Effector memory CD4-positive, alpha-beta T cell (primary cell): ENCODE measurements around the gene C14orf39.
"Not testable (repeated sequence)": the region's sequence is repeated elsewhere in the genome, so short reads cannot be mapped to it uniquely, and the experiment has no call there.

Experiments
- DNase-seq, 3 donors: peaks; one replicate each; pipeline ENCODE4 v3.0.0-alpha.2; 2020
- H3K27ac ChIP-seq: 2 replicates; pipeline ENCODE4 v1.7.0; 2013; ENCODE audit warnings: mild to moderate bottlenecking, low read length, moderate library complexity; ENCODE audit not compliant: insufficient read depth, poor library complexity, severe bottlenecking
- H3K27me3 ChIP-seq: replicated peaks from 2 replicates; pipeline ENCODE4 v1.7.0; 2013; ENCODE audit warnings: mild to moderate bottlenecking, low read length; ENCODE audit not compliant: insufficient read depth, control insufficient read depth, poor library complexity, severe bottlenecking
- H3K36me3 ChIP-seq: 2 replicates; pipeline ENCODE4 v1.7.0; 2013; ENCODE audit warnings: mild to moderate bottlenecking, low read length, moderate library complexity; ENCODE audit not compliant: control insufficient read depth, insufficient read depth
- H3K4me1 ChIP-seq: 2 replicates; pipeline ENCODE4 v1.7.0; 2013; ENCODE audit warnings: low read length, mild to moderate bottlenecking; ENCODE audit not compliant: control insufficient read depth, insufficient read depth, poor library complexity, severe bottlenecking
- H3K4me3 ChIP-seq: 2 replicates; pipeline ENCODE4 v1.7.0; 2013; ENCODE audit warnings: low read length, low read depth, mild to moderate bottlenecking; ENCODE audit not compliant: insufficient read depth, poor library complexity, severe bottlenecking
- H3K9me3 ChIP-seq: 2 replicates; pipeline ENCODE4 v1.7.0; 2013; ENCODE audit warnings: mild to moderate bottlenecking, low read length, moderate library complexity; ENCODE audit not compliant: control insufficient read depth

The C14orf39 gene

DNA sequence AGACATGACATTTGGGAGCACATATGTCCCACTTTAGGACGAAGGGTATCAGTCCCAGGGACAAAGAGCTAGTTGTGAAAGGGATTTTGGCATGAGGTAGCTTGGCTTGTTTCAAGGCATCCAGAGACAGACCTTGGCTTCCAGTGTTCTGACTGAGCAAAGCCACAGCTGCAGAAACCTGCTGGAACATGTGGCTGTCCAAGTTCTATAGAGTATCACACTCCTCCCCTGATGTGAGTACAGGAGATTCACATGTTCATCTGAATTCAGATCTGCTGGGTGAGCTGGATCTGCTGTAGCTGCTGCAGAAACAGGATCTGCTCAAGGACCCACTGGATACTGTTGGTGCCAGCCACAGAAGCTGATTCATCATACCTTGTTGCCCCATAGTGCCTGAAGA, 10.1 kb upstream of the C14orf39 start:
- DNase-seq = no peak
- Histone ChIP-seq H3K9me3 (no peaks in the 10 kb centered on the region), H3K27me3 (no peaks in the 10 kb centered on the region), H3K36me3 (no peaks in the 10 kb centered on the region), H3K27ac (no peak overlapping the region), H3K4me1 (no peaks in the 10 kb centered on the region), H3K4me3 (no peak overlapping the region)

DNA sequence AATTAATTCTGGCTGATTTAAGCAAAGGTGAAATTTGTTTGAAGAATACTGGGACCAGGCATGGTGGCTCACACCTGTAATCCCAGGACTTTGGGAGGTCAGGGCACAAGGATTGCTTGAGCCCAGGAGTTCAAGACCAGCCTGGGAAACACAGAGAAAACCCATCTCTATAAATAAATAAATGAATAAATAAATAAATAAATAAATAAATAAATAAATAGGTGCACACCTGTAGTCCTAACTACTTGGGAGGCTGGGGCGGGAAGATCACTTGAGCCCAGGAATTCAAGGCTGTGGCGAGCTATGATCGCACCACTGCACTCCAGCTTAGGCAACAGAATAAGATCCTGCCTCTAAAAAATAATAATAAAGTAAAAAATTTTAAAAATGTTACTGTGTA, 4.4 kb upstream of the C14orf39 start:
- Histone ChIP-seq H3K36me3 (no peaks in the 10 kb centered on the region), H3K27ac (no peak overlapping the region), H3K4me3 (no peak overlapping the region), H3K9me3 (no peaks in the 10 kb centered on the region), H3K4me1 (no peaks in the 10 kb centered on the region), H3K27me3 (peaks cover 3% of the 10 kb centered on the region)
- no peak for DNase-seq

DNA sequence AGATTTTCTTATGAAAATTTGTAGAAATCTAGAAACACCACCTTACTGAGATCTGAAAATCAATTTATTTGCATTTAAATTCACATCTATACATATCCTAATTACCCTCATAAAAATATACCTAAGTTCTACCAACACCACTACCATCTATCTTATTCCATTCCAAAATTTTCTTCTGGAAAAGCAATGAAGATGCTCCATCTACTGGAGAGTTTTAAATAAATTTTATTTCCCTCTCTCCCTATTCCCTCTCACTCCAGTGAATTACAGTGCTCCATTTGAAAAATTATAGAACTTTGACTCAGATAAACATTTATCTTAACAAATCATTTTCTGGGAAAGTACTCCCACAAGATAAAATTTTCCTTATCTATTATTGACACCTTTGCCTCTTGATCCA, 2.3 kb upstream of the C14orf39 start:
- no peak for DNase-seq
- Histone ChIP-seq H3K9me3 (no peaks in the 10 kb centered on the region), H3K4me1 (no peaks in the 10 kb centered on the region), H3K4me3 (no peak overlapping the region), H3K36me3 (no peaks in the 10 kb centered on the region), H3K27me3 (peaks cover 6% of the 10 kb centered on the region), H3K27ac (no peak overlapping the region)

DNA sequence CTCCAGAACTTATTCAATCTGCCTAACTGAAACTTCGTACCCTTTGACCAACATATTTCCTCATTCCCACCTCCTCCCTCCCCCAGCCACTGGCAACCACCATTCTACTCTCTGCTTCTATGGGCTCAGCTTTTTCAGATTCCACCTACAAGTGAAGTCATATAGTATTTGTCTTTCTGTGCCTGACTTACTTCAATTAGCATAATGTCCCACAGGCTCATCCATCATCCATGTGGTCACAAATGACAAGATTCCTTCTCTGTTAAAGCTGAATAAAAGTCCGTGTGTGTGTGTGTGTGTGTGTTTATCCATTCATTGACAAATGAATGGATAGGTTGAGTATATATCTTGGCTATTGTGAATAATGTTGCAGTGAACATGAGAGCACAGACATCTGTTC, 1.3 kb upstream of the C14orf39 start:
- no peaks in the 10 kb centered on the region for H3K36me3 ChIP-seq

DNA sequence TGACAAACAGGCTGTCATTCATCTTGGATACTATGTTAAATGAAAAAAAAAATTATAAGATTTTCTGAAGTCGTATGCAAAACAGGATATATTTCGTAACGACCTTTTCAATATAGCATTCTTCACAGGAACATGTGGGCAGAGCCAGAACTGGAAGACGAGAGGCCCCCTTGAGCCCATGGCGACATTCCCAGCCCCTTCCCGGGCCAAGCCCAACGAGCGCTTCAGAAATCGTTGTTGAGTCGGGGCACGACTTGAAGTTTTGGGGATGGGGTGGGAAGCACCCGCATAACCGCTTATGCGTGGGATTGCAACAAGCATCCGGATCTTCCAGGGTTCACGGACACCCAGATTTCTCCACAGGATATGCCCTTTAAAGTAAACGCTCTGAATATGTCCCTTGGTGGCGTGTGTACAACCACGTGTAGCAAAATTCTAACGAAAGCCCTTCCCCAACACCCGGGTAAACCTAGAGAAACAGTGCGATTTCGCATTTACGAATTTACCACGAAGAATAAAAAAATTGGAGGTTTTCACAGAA, 736 bp downstream of the C14orf39 start:
- Histone ChIP-seq H3K27me3 (peaks cover 6% of the 10 kb centered on the region), H3K9me3 (no peaks in the 10 kb centered on the region), H3K4me3 (no peak overlapping the region), H3K4me1 (no peaks in the 10 kb centered on the region), H3K27ac (no peak overlapping the region), H3K36me3 (no peaks in the 10 kb centered on the region)
- no peak for DNase-seq

More for the DNA sequence above, 1.3 kb upstream of the C14orf39 start:
- Histone ChIP-seq H3K4me3 (no peak overlapping the region), H3K27me3 (peaks cover 6% of the 10 kb centered on the region), H3K9me3 (no peaks in the 10 kb centered on the region), H3K4me1 (no peaks in the 10 kb centered on the region), H3K27ac (no peak overlapping the region)
- DNase-seq = no peak

DNA sequence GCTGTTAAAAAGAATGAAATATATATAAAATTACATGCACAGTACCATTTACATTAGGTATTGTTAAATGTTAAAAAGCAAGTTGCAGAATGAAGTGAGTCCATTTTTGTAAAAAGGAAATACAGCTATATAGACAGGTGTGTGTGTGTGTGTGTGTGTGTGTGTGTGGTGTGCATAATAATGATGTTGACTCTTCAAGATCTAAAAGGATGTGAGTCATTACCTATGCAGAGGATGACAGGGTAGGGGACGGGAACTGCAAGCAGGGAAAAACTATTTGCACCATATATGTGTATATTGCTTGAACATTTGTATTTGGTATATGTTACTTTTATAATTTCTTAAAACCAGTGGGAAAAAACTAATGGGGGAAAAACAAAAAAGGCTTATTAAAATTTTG, 3.1 kb downstream of the C14orf39 start:
- H3K27me3 ChIP-seq = peaks cover 6% of the 10 kb centered on the region
- H3K36me3 ChIP-seq = no peaks in the 10 kb centered on the region
- H3K4me1 ChIP-seq = no peaks in the 10 kb centered on the region
- H3K27ac ChIP-seq = no peak overlapping the region
- H3K4me3 ChIP-seq = no peak overlapping the region
- no peaks in the 10 kb centered on the region for H3K9me3 ChIP-seq
- no peak for DNase-seq

DNA sequence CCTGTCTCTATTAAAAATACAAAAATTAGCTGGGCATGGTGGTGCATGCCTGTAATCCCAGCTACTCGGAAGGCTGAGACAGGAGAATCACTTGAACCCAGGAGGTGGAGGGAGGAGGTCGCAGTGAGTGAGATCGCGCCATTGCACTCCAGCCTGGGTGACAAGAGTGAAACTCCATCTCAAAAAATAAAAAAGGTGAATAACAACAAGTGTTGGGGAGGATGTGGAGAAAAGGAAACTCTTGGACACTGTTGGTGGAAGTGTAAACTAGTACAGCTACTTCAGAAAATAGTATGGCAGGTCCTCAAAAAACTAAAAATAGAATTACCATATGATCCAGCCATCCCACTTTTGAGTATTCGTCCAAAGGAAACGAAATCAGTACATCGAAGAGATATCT, 5.6 kb downstream of the C14orf39 start:
- not testable (repeated sequence) for H3K36me3 ChIP-seq, H3K27ac ChIP-seq, H3K27me3 ChIP-seq, DNase-seq, H3K4me1 ChIP-seq, H3K4me3 ChIP-seq, H3K9me3 ChIP-seq

DNA sequence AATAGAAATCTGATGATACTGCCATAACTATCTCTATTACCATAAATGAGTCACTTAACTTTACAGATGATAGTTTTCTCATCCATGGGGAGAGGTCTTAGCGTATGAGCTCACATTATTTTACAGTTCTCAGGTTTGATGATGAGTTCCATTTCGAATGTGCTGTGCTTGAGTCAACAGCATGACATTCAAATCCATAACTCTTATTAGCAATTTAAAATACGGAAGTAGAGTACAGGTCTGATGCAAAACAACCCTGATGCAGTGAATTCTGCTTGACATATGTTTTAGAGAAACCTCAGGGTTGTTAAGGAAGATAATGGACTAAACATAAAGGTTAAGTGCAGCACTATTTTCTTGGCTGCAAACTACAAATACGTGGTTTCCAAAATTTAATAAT, 30.0 kb downstream of the C14orf39 start:
- no peak overlapping the region for H3K4me3 ChIP-seq
- H3K9me3 ChIP-seq = no peaks in the 10 kb centered on the region
- no peaks in the 10 kb centered on the region for H3K36me3 ChIP-seq
- H3K27me3 ChIP-seq = no peaks in the 10 kb centered on the region
- DNase-seq = no peak
- no peak overlapping the region for H3K27ac ChIP-seq
- no peaks in the 10 kb centered on the region for H3K4me1 ChIP-seq

DNA sequence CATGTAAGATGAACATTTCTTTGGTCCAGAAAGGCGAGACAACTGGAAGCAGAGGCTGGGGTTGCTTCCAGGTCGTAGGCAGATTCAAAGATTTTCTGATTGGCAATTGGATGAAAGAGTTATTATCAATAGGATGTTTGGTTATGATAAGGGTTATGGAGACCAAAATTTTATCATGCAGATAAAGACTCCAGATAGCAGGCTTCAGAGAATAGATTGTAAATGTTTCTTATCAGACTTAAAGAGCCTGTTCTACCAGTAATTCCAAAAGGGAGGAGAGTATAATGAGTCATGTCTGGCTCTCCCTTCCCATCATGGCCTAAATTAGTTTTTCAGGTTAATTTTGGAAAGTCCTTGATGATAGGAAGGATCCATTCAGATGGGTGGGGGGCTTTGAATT, 55.6 kb downstream of the C14orf39 start:
- no peak overlapping the region for H3K4me3 ChIP-seq
- no peak for DNase-seq
- no peaks in the 10 kb centered on the region for H3K4me1 ChIP-seq
- no peaks in the 10 kb centered on the region for H3K36me3 ChIP-seq
- no peak overlapping the region for H3K27ac ChIP-seq
- no peaks in the 10 kb centered on the region for H3K9me3 ChIP-seq
- H3K27me3 ChIP-seq = no peaks in the 10 kb centered on the region

DNA sequence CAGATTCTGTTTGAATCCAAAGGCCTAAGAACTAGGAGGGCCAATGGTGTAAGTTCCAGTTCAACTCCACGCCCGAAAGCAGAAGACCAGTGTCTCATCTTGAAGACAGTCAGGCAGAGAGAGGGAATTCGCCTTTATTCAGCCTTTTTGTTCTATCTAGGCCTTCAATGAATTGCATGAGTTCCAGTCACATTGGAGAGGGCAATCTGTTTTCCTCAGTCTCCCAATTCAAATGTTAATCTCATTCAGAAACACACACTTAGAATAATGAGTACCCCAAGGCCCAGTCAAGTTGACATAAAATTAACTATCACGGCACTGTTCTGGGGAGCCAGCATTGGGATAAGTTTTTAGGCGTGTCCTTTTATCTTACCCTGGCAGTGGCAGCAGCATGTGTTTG, 65.8 kb downstream of the C14orf39 start:
- Histone ChIP-seq H3K36me3 (no peaks in the 10 kb centered on the region), H3K27me3 (no peaks in the 10 kb centered on the region), H3K27ac (no peak overlapping the region), H3K9me3 (no peaks in the 10 kb centered on the region), H3K4me3 (no peak overlapping the region), H3K4me1 (no peaks in the 10 kb centered on the region)
- no peak for DNase-seq

DNA sequence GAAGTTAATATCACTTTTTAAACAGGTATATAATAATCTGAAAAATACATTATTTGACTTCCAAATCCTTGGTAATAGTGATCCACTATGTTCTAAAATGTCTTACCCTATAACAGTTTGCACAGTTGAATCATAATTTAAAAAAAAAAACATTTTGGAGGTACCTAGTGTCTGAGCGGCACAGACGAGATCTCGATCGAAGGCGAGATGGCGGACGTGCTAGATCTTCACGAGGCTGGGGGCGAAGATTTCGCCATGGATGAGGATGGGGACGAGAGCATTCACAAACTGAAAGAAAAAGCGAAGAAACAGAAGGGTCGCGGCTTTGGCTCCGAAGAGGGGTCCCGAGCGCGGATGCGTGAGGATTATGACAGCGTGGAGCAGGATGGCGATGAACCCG, 88.3 kb downstream of the C14orf39 start:
- not testable (repeated sequence) for H3K27ac ChIP-seq, H3K27me3 ChIP-seq, H3K9me3 ChIP-seq, H3K4me3 ChIP-seq, H3K4me1 ChIP-seq, DNase-seq, H3K36me3 ChIP-seq
